Astrocyte of the spinal cord (primary cell): ENCODE results near the gene ACTR3C.

Experiments used
- DNase-seq: peaks from one replicate; pipeline ENCODE4 v3.0.0; 2011; ENCODE audit warnings: low read depth, low spot score
- H3K4me3 ChIP-seq: 2 replicates; pipeline ENCODE4 v1.5.1; 2011; ENCODE audit warnings: low read depth, mild to moderate bottlenecking, low read length, moderate library complexity
- CTCF ChIP-seq: IDR thresholded peaks from 2 replicates; pipeline ENCODE4 v1.5.1; 2012; ENCODE audit warnings: low read depth, mild to moderate bottlenecking, low read length, inconsistent platforms
- in situ Hi-C: cut with HindIII; loops from 2 replicates; pipeline ENCODE4 v1.10.0; 2017; ENCODE audit warnings: low sequenced_read_pairs

Gene ACTR3C

GRCh38 chr7:150337179-150337578 is 13.8 kb upstream of the ACTR3C start:
- no peak for TF ChIP-seq CTCF
- no peak for DNase-seq
- in situ Hi-C loops: no loop called here
- no peak overlapping the region for H3K4me3 ChIP-seq

GRCh38 chr7:150336746-150337145 is 13.4 kb upstream of the ACTR3C start:
- no peak for TF ChIP-seq CTCF
- in situ Hi-C loops: no loop called here
- no peak overlapping the region for H3K4me3 ChIP-seq
- no peak for DNase-seq

- no peak overlapping the region for H3K4me3 ChIP-seq
- in situ Hi-C loops: no loop called here
- TF ChIP-seq CTCF: no peak
- DNase-seq: no peak
These were observed 12.4 kb upstream of the ACTR3C start for GRCh38 chr7:150335774-150336112.

GRCh38 chr7:150335108-150335773 is 11.9 kb upstream of the ACTR3C start:
- no peak for TF ChIP-seq CTCF
- in situ Hi-C loops: no loop called here
- no peak overlapping the region for H3K4me3 ChIP-seq
- DNase-seq: peak; percentile 47

GRCh38 chr7:150334108-150334507 is 10.8 kb upstream of the ACTR3C start:
- no peak for TF ChIP-seq CTCF
- no peak overlapping the region for H3K4me3 ChIP-seq
- no peak for DNase-seq
- in situ Hi-C loops: no loop called here

GRCh38 chr7:150333659-150334058 is 10.3 kb upstream of the ACTR3C start:
- DNase-seq: no peak
- no peak overlapping the region for H3K4me3 ChIP-seq
- no peak for TF ChIP-seq CTCF
- in situ Hi-C loops: no loop called here
